ENCODE measurements around the gene SLC22A1.

SLC22A1 gene

DNA sequence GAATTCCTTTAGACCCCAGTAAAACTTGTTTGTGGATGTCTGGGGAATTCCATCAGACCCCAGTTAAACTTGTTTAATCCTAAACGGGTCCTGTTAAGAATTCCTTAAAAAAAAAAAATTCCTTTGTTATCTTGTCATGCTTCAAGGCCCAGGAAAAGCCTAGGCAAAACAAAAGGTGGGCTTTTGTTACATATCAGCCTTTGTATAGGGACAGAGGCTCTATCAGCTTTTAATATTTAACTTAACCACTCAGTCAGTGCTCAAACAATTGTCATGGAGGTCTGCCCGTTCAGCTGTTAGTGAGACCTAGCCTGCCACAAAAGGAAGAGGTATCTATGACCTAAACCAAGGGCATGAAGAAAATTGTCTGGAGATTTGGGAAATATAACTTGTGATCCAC is 53.1 kb downstream of the SLC22A1 start:
- TF ChIP-seq FOXP2 (optimal IDR thresholded peaks at IDR 0.05; ENCODE audit: borderline replicate concordance, extremely low read depth, extremely low read length, insufficient read depth) (no peak), SIN3A (IDR thresholded peaks at IDR 0.05; ENCODE audit: borderline replicate concordance, insufficient read depth, low read length) (no peak), POLR2AphosphoS5 (IDR thresholded peaks at IDR 0.05; ENCODE audit: low read depth, low read length) (no peak)
- TF ChIP-seq, protein P1, sequence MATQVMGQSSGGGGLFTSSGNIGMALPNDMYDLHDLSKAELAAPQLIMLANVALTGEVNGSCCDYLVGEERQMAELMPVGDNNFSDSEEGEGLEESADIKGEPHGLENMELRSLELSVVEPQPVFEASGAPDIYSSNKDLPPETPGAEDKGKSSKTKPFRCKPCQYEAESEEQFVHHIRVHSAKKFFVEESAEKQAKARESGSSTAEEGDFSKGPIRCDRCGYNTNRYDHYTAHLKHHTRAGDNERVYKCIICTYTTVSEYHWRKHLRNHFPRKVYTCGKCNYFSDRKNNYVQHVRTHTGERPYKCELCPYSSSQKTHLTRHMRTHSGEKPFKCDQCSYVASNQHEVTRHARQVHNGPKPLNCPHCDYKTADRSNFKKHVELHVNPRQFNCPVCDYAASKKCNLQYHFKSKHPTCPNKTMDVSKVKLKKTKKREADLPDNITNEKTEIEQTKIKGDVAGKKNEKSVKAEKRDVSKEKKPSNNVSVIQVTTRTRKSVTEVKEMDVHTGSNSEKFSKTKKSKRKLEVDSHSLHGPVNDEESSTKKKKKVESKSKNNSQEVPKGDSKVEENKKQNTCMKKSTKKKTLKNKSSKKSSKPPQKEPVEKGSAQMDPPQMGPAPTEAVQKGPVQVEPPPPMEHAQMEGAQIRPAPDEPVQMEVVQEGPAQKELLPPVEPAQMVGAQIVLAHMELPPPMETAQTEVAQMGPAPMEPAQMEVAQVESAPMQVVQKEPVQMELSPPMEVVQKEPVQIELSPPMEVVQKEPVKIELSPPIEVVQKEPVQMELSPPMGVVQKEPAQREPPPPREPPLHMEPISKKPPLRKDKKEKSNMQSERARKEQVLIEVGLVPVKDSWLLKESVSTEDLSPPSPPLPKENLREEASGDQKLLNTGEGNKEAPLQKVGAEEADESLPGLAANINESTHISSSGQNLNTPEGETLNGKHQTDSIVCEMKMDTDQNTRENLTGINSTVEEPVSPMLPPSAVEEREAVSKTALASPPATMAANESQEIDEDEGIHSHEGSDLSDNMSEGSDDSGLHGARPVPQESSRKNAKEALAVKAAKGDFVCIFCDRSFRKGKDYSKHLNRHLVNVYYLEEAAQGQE (IDR thresholded peaks at IDR 0.05; ENCODE audit: insufficient read depth in 1 of 2, low read depth in 2 of 2, low read length in 2 of 2) = no peak

DNA sequence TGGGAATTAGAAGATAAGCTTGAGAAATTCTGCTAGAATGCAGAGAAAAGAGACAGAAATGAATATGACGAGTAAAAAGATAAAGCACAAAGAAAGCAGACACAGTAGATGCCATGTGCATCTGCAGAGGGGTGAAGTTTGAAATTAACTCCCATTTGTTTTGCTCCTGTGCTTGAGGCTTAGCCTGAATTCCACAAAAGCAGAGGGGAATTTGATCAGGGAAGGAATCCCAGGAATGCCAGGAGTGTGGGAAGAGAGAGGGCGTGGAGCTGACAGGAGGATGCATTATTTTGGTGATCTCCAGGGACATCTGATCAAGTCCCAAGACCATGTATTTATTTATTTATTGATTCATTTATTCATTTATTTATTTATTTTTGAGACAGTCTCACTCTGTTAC is 55.6 kb downstream of the SLC22A1 start:
- TF ChIP-seq, protein P1 (IDR thresholded peaks at IDR 0.05; ENCODE audit: insufficient read depth in 1 of 2, low read depth in 2 of 2, low read length in 2 of 2) = no peak

DNA sequence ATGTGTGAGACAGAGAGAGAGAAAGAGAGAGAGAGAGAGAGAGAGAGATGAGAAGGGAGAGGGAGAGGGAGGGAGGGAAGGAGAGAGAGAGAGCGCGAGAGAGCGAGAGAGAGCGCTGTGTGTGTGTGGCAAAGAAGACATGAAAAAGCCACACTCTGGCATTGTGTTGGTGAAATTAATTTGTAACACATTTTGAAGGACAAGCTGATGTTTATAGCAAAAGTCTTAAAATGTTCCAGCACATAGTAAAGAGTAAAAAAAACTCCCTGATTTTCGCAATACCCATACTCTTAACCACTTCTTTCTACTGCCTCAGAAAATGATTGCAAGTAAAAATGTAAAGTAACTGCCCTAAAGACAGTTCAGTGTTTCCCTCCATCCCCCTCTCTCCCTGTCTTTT is 56.7 kb downstream of the SLC22A1 start:
- TF ChIP-seq SIN3A (IDR thresholded peaks at IDR 0.05; ENCODE audit: borderline replicate concordance, insufficient read depth, low read length) (no peak), TAF1 (IDR thresholded peaks at IDR 0.05; ENCODE audit: borderline replicate concordance, insufficient read depth, low read length) (no peak), FOXP2 (optimal IDR thresholded peaks at IDR 0.05; ENCODE audit: borderline replicate concordance, extremely low read depth, extremely low read length, insufficient read depth) (no peak), POLR2AphosphoS5 (IDR thresholded peaks at IDR 0.05; ENCODE audit: low read depth, low read length) (no peak)
- TF ChIP-seq, protein P1 (IDR thresholded peaks at IDR 0.05; ENCODE audit: insufficient read depth in 1 of 2, low read depth in 2 of 2, low read length in 2 of 2) = no peak

DNA sequence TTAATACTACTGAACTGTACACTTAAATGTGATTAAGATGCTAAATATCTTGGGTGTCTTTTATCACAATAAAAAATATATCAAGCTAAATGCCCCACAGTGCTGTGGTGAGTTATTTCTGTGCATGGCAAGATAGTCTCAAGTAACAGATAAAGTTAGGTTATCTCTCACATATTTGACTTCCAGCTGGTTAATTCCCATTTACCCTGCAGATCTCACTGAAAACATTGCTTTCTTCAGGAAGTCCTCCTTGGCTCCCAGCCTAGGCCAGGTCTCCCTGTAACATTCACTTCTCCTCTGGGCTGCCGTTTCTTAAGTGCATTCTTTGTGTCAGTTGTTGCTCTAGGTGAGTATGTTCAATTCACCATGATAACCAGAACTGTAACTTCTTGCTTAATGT is 59.1 kb downstream of the SLC22A1 start:
- no peak for TF ChIP-seq POLR2AphosphoS5 (IDR thresholded peaks at IDR 0.05; ENCODE audit: low read depth, low read length)
- TF ChIP-seq TAF1 (IDR thresholded peaks at IDR 0.05; ENCODE audit: borderline replicate concordance, insufficient read depth, low read length) = no peak
- no peak for TF ChIP-seq SIN3A (IDR thresholded peaks at IDR 0.05; ENCODE audit: borderline replicate concordance, insufficient read depth, low read length)
- no peak for TF ChIP-seq FOXP2 (optimal IDR thresholded peaks at IDR 0.05; ENCODE audit: borderline replicate concordance, extremely low read depth, extremely low read length, insufficient read depth)
- TF ChIP-seq, protein P1 (IDR thresholded peaks at IDR 0.05; ENCODE audit: insufficient read depth in 1 of 2, low read depth in 2 of 2, low read length in 2 of 2) = no peak

DNA sequence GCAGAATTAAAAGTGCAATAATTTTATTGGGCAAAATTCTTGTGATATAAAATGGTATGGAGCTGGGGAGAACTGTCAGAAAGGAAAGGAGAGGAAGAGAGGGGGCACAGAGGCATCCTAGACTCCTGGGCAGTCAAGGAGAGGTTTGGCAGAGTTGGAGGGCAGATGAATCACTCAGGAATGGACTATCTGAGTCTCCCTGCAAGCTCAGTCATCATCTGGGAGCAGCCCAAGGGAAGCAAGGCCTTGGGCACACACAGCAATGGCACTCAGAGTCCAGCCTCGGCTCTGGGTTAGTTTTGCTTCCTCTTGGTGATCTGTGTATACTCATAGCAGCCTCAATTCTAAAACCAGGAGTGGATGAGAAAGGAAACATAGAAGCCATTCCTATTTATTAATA is 67.2 kb downstream of the SLC22A1 start:
- no peak for TF ChIP-seq TAF1 (IDR thresholded peaks at IDR 0.05; ENCODE audit: borderline replicate concordance, insufficient read depth, low read length)
- TF ChIP-seq, protein P1 (IDR thresholded peaks at IDR 0.05; ENCODE audit: insufficient read depth in 1 of 2, low read depth in 2 of 2, low read length in 2 of 2) = no peak
- no peak for TF ChIP-seq POLR2AphosphoS5 (IDR thresholded peaks at IDR 0.05; ENCODE audit: low read depth, low read length)
- TF ChIP-seq FOXP2 (optimal IDR thresholded peaks at IDR 0.05; ENCODE audit: borderline replicate concordance, extremely low read depth, extremely low read length, insufficient read depth) = no peak
- TF ChIP-seq SIN3A (IDR thresholded peaks at IDR 0.05; ENCODE audit: borderline replicate concordance, insufficient read depth, low read length) = no peak
